ENCODE measurements around the gene PMM2. TPM values are rescaled to one million over a fixed set of nuclear protein-coding genes. Genes with fewer than 3 reads are reported as not detected.
A peak's percentile ranks its signal among the peaks of the same experiment; 100 is the strongest.
"Not testable (repeated sequence)": the region's sequence is repeated elsewhere in the genome, so short reads cannot be mapped to it uniquely, and the experiment has no call there.

Gene PMM2
- polyA plus RNA-seq, 4 donors: 19.8 to 26.1 (median 21.2) TPM

GRCh38 chr16:8777217-8777616 lies 20.4 kb upstream of the PMM2 start:
- DNase-seq (ENCODE audit: low read depth in 4 of 4, low spot score in 3 of 4): no peak

- no peak for DNase-seq (ENCODE audit: low read depth in 4 of 4, low spot score in 3 of 4)
These were observed 15.8 kb upstream of the PMM2 start for GRCh38 chr16:8781797-8782196.

- no peak for DNase-seq (ENCODE audit: low read depth in 4 of 4, low spot score in 3 of 4)
These were observed 15.0 kb upstream of the PMM2 start for GRCh38 chr16:8782673-8783072.

- no peak for DNase-seq (ENCODE audit: low read depth in 4 of 4, low spot score in 3 of 4)
These were observed 12.2 kb upstream of the PMM2 start for GRCh38 chr16:8785408-8785807.

DNA sequence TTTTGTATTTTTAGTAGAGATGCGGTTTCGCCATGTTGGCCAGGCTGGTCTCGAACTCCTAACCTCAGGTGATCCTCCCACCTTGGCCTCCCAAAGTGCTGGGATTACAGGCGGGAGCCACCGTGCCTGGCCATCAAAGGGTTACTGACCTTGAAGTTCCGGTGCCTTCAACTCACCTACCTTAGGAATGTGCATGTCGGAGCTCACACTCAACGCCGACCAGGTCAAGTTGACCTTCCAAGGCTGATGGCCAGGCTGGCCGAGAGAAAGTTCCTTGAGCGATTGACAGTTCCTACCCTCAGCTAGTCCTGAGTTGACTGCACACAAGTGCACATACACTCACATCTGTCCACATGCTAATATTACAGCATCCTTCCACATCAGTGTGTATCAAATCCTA lies 11.3 kb upstream of the PMM2 start:
- DNase-seq (ENCODE audit: low read depth in 4 of 4, low spot score in 3 of 4): not testable (repeated sequence)

DNA sequence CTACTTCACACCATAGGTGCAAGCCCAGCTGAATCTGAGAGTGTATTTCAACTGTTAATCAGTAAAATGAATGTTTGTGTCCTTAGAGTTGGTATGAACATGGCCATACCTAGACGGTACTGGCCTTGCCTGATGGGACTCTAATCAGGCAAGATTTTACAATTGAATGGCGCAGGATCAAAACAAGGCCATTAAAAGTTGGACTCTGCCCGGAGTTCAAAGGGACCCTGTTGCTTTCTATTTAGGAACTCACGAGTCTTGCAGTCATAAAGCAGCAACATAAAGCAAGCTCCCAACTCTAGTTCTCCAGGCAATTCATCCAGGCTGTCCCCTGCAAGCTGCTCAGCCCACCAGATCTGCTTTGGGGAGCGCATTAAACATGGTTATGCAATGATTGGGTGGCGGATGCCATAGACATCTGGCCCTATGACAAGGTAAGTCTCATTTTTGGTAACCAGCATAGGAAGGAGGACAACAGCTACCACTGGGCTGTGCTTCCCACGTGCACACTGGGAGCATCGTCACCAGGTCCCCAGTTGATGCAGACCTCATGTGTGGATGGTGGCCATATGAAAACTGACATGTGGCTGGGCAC lies 9.0 kb upstream of the PMM2 start:
- DNase-seq (ENCODE audit: low read depth in 4 of 4, low spot score in 3 of 4): peak in 1 of 4 donors; percentile 28

DNA sequence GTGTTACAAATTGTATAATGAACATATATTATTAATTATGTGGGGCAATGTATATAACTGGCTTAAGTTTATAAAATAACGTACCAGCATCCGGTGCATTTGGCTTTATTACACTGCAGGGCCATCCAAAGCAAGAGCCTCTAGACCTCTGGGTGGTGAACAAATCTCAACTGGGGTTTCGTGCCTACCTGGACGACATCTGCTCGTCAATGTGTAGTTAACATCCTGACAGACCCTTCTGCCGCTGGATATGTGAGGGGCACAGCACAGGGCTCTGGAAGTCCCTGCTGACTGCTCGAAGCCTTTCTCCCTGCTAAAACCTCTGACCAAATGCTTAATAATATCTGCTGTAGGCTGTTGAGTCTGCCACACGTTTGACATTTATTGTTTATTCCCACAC lies 2.5 kb upstream of the PMM2 start:
- DNase-seq (ENCODE audit: low read depth in 4 of 4, low spot score in 3 of 4): no peak

- DNase-seq (ENCODE audit: low read depth in 4 of 4, low spot score in 3 of 4): no peak
These were observed 1.8 kb upstream of the PMM2 start for GRCh38 chr16:8795818-8796217.

- no peak for DNase-seq (ENCODE audit: low read depth in 4 of 4, low spot score in 3 of 4)
These were observed 923 bp upstream of the PMM2 start for GRCh38 chr16:8796469-8797363.

- no peak for DNase-seq (ENCODE audit: low read depth in 4 of 4, low spot score in 3 of 4)
These were observed 512 bp downstream of the PMM2 start for GRCh38 chr16:8798174-8798527.

DNA sequence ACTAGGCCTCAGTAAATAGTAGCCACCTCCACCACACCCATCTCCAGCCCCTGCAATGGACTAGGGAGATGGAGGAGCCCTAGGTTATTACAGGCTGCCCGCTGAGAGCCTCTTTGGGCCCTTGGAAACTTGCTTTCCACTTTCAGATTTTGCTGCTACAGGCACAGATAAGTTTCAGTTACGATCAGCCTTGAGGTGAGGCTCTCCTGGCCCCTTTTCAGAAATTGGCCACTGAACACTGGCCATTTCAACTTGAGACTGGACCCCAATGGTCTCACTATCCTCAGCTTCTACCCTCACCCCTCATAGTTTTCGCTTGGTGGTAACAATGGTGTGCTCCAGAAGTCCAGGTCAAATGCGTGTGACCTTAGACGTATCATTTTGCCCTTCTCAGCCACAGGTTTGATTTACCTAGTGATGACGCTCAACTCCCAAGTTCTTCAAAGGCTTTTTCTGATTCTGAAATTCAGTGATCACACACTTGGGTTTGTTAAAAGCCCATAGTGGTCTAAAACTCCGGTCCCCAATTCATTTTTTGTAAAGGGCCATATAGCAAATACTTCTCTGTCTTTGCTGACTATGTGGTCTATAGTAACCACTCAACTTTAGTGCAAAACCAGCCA lies 1.0 kb downstream of the PMM2 start:
- no peak for DNase-seq (ENCODE audit: low read depth in 4 of 4, low spot score in 3 of 4)

DNA sequence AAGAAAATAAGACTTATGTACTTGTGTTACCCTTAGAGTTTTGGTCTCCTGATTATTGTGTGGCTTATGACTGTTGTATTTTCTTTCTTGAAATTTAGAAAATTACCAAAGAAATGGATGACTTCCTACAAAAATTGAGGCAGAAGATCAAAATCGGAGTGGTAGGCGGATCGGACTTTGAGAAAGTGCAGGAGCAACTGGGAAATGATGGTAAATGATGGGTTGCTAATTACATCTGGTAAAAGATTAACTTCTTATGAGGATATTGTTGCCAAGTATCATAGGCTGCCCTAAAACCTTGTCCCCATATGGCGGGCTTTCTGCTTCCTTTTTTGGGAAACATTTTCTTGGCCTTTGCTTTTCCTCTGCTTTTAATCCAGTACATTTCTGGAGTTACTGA lies 4.1 kb downstream of the PMM2 start:
- no peak for DNase-seq (ENCODE audit: low read depth in 4 of 4, low spot score in 3 of 4)

DNA sequence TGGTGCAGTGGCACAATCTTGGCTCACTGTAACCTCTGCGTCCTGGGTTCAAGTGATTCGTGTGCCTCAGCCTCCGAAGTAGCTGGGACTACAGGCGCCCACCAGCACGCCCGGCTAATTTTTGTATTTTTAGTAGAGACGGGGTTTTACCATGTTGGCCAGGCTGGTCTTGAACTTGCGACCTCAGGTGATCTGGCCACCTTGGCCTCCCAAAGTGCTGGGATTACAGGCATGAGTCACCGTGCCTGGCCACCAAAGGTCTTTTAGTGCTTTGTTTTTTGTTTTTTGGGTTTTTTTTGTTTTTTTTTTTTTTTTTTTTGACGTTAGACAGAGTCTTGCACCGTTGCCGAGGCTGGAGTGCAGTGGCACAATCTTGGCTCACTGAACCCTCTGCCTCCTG lies 6.1 kb downstream of the PMM2 start:
- not testable (repeated sequence) for DNase-seq (ENCODE audit: low read depth in 4 of 4, low spot score in 3 of 4)

- DNase-seq (ENCODE audit: low read depth in 4 of 4, low spot score in 3 of 4): no peak
These were observed 6.7 kb downstream of the PMM2 start for GRCh38 chr16:8804313-8804712.

DNA sequence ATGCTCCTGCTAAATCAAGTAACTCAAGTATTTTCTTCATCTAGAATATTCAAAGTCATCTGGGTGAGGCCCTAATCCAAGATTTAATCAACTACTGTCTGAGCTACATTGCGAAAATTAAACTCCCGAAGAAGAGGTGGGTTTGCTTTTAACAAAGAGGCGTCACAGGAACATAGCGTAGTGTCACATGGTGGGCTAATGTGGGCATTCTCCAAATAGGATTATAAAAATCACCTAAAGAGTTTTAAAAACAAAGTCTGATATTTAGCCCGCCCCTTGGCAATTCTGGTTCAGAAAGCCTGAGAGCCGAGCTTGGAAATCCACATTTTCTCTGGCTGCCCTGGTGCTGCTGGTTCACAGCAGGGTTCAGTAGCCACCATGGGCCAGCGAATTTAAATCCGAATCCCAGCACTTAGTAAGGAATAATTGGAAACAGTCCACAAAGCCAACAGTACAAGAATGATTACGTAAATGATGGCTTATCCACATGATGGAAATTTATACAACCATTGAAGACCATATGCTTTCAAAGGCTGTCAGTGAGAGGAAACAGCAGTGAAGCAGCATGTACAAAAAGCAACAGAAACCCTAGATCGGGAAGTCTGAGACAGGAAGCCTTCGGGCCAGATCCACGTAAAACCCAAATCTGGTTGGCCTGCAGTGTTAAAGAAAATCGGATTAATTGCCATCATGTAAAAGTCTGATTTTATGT lies 8.8 kb downstream of the PMM2 start:
- no peak for DNase-seq (ENCODE audit: low read depth in 4 of 4, low spot score in 3 of 4)

DNA sequence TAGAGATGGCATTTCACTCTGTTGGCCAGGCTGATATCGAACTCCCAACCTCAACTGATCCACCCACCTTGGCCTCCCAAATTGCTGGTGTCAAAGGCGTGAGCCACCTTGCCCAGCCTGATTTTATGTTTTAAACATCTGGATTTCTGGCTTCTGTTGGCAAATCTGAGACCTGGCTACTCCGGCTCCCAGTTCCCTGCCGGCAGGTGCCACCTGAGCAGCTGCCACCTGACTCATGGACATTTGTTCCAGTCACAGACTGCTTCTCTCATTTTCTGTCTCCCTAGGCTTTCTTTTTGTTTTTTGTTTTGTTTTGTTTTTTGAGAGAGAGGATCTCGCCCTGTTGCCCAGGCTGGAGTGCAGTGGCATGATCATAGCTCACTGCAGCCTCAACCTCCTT lies 9.6 kb downstream of the PMM2 start:
- no peak for DNase-seq (ENCODE audit: low read depth in 4 of 4, low spot score in 3 of 4)

GRCh38 chr16:8808009-8808408 lies 10.4 kb downstream of the PMM2 start:
- no peak for DNase-seq (ENCODE audit: low read depth in 4 of 4, low spot score in 3 of 4)

DNA sequence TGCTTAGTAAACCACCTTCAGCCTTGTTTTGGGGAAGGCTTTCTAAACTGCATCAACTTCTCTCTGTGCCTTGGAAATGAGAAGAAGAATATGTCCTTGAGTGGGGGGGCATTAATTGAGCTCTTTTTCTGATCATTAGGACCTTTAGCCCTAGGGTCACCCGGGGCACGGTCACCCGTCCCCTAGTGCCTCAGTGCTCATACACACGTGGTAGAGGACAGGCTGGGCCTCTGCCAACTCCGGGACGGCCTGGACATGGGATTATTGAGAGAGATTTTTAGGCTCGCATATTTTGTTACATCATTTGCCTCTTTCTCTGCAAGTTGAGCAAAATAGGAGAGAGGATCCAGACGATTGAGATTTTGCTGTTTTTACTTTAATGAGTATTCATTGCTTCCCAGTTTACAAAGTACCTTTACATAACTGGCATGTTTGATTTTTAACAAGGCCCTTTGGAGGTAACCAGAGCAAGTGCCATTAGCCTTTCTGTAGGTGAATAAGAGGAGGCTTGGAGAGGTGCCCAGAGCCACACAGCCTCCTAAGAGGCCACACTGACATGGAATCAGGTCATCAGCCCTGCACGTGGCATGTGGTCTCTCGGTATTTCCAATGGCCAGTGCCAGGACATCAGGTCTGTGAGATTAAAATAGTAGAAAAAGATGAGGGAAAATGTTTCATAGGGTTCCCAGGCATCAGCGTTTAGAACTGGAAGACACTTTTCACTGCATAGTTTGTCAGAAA lies 11.1 kb downstream of the PMM2 start:
- DNase-seq (ENCODE audit: low read depth in 4 of 4, low spot score in 3 of 4): no peak

DNA sequence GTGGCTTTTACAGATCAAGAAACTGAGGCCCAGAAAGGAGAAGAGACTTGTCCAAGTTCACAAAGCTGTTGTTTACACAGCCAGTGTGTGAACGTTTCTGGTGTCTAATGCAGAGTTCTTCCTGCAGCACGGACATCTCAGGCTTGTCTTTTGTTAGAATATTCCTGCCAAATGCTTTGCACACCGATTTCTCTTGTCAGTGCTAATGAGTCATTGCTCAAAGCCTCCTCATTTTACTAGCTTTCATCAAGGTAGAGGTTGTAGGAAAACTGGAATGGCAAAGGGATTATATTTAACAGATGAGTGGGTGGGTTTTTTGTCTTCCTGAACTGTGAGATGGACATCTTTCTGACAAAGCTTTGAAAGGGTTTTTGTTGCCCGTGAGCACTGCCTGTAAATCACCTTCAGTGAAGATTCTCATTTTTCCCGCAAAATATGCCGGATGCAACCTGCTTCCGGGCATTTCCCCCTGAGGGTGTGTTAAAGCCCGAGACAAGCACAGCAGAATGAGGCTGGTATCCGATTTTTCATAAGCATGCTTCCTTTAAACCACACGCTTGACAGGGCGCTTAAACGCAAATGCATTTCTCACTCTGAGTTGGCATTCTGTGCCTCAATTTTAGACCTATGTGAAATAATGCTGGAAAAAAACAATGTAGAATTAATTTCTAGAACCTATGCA lies 14.7 kb downstream of the PMM2 start:
- no peak for DNase-seq (ENCODE audit: low read depth in 4 of 4, low spot score in 3 of 4)

All from right renal pelvis (tissue), 4 donors.